SK-N-SH treated with all-trans-retinoic acid at 6 μM for 48 hours (cell line): ENCODE results near the gene LAMB3.

Experiments used
- ATAC-seq: fragments of 200-7000 bp; cut with Tn5 transposase; 3 replicates; pipeline ENCODE4 v1.9.1; 2020; ENCODE audit warnings: mild to moderate bottlenecking, moderate library complexity
- ARNTL ChIP-seq: fragments of 450-650 bp; formaldehyde crosslinking; IDR thresholded peaks from 2 replicates; pipeline ENCODE4 v1.5.0; 2020; ENCODE audit warnings: low read depth, mild to moderate bottlenecking, moderate library complexity, borderline replicate concordance
- BACH2 ChIP-seq: fragments of 250-450 bp; sonication (Bioruptor Pico); IDR thresholded peaks from 2 replicates; pipeline ENCODE4 v1.9.0; 2021; ENCODE audit warnings: mild to moderate bottlenecking, borderline replicate concordance
- CSDC2 ChIP-seq: fragments of 250-450 bp; sonication (Bioruptor Pico); IDR thresholded peaks from 2 replicates; pipeline ENCODE4 v1.5.0; 2020; ENCODE audit warnings: mild to moderate bottlenecking, moderate library complexity
- ESRRG ChIP-seq: fragments of 250-450 bp; sonication (Bioruptor Pico); IDR thresholded peaks from 2 replicates; pipeline ENCODE4 v1.6.1; 2021; ENCODE audit warnings: mild to moderate bottlenecking
- GLIS3 ChIP-seq: fragments of 250-450 bp; sonication (Bioruptor Pico); IDR thresholded peaks from 2 replicates; pipeline ENCODE4 v1.5.0; 2020; ENCODE audit warnings: mild to moderate bottlenecking, moderate library complexity
- ISL1 ChIP-seq: fragments of 250-450 bp; sonication (Bioruptor Pico); IDR thresholded peaks from 2 replicates; pipeline ENCODE4 v2.1.2; 2022; ENCODE audit warnings: mild to moderate bottlenecking, moderate library complexity
- OSR1 ChIP-seq: fragments of 250-450 bp; sonication (Bioruptor Pico); IDR thresholded peaks from 2 replicates; pipeline ENCODE4 v1.8.0; 2022; ENCODE audit warnings: moderate library complexity, mild to moderate bottlenecking, inconsistent platforms
- PATZ1 ChIP-seq: fragments of 250-450 bp; sonication (Bioruptor Pico); IDR thresholded peaks from 2 replicates; pipeline ENCODE4 v1.8.0; 2020; ENCODE audit warnings: mild to moderate bottlenecking, moderate library complexity, borderline replicate concordance
- RARB ChIP-seq: fragments of 250-450 bp; sonication (Bioruptor Pico); IDR thresholded peaks from 2 replicates; pipeline ENCODE4 v1.8.0; 2021; ENCODE audit warnings: mild to moderate bottlenecking, moderate library complexity
- SNAI2 ChIP-seq: fragments of 250-450 bp; sonication (Bioruptor Pico); IDR thresholded peaks from 2 replicates; pipeline ENCODE4 v1.5.0; 2020; ENCODE audit warnings: mild to moderate bottlenecking, moderate library complexity
- TCF4 ChIP-seq: fragments of 250-450 bp; sonication (Bioruptor Pico); IDR thresholded peaks from 2 replicates; pipeline ENCODE4 v1.8.0; 2021; ENCODE audit warnings: mild to moderate bottlenecking, moderate library complexity, borderline replicate concordance
- TOX ChIP-seq: fragments of 250-450 bp; sonication (Bioruptor Pico); IDR thresholded peaks from 2 replicates; pipeline ENCODE4 v1.8.0; 2021; ENCODE audit warnings: mild to moderate bottlenecking, moderate library complexity, borderline replicate concordance
- TSHZ2 ChIP-seq: fragments of 250-450 bp; sonication (Bioruptor Pico); IDR thresholded peaks from 2 replicates; pipeline ENCODE4 v1.5.0; 2020; ENCODE audit warnings: mild to moderate bottlenecking, moderate library complexity
- ZC3H10 ChIP-seq: fragments of 250-450 bp; sonication (Bioruptor Pico); IDR thresholded peaks from 2 replicates; pipeline ENCODE4 v1.5.1; 2021; ENCODE audit warnings: mild to moderate bottlenecking, moderate library complexity
- ZFP3 ChIP-seq: fragments of 250-450 bp; sonication (Bioruptor Pico); IDR thresholded peaks from 2 replicates; pipeline ENCODE4 v1.5.0; 2020; ENCODE audit warnings: mild to moderate bottlenecking, moderate library complexity
- ZFP30 ChIP-seq: fragments of 450-650 bp; formaldehyde crosslinking; IDR thresholded peaks from 2 replicates; pipeline ENCODE4 v1.5.0; 2022; ENCODE audit warnings: mild to moderate bottlenecking, moderate library complexity
- ZNF565 ChIP-seq: fragments of 450-650 bp; formaldehyde crosslinking; conservative IDR thresholded peaks from 2 replicates; pipeline ENCODE4 v1.5.0; 2020; ENCODE audit warnings: low read depth, mild to moderate bottlenecking, moderate library complexity
- ZNF70 ChIP-seq: fragments of 450-650 bp; formaldehyde crosslinking; IDR thresholded peaks from 2 replicates; pipeline ENCODE4 v1.5.0; 2020; ENCODE audit warnings: mild to moderate bottlenecking, moderate library complexity
- ZNF8 ChIP-seq: fragments of 450-650 bp; formaldehyde crosslinking; IDR thresholded peaks from 2 replicates; pipeline ENCODE4 v1.5.0; 2020; ENCODE audit warnings: mild to moderate bottlenecking, moderate library complexity
- TF ChIP-seq, protein P1 (sequence below): fragments of 250-450 bp; sonication (Bioruptor Pico); IDR thresholded peaks from 2 replicates; pipeline ENCODE4 v1.5.1; 2020; ENCODE audit warnings: low read depth, mild to moderate bottlenecking, moderate library complexity
- TF ChIP-seq, protein P2 (sequence below): fragments of 250-450 bp; sonication (Bioruptor Pico); IDR thresholded peaks from 2 replicates; pipeline ENCODE4 v1.8.0; 2021; ENCODE audit warnings: low read depth, mild to moderate bottlenecking, moderate library complexity, borderline replicate concordance
- TF ChIP-seq, protein P3 (sequence below): fragments of 250-450 bp; sonication (Bioruptor Pico); IDR thresholded peaks from 2 replicates; pipeline ENCODE4 v1.5.1; 2021; ENCODE audit warnings: mild to moderate bottlenecking, moderate library complexity

The LAMB3 gene

GRCh38 chr1:209627027-209627731, 25.0 kb downstream of the LAMB3 start:
- no peak; the same call in none of the 3 replicates for ATAC-seq
- no peak for TF ChIP-seq ZNF8
- TF ChIP-seq, protein P1, sequence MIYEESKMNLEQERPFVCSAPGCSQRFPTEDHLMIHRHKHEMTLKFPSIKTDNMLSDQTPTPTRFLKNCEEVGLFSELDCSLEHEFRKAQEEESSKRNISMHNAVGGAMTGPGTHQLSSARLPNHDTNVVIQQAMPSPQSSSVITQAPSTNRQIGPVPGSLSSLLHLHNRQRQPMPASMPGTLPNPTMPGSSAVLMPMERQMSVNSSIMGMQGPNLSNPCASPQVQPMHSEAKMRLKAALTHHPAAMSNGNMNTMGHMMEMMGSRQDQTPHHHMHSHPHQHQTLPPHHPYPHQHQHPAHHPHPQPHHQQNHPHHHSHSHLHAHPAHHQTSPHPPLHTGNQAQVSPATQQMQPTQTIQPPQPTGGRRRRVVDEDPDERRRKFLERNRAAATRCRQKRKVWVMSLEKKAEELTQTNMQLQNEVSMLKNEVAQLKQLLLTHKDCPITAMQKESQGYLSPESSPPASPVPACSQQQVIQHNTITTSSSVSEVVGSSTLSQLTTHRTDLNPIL (CRISPR knock-in tag), result no peak
- no peak for TF ChIP-seq TSHZ2
- TF ChIP-seq TCF4 (CRISPR knock-in tag), result no peak
- no peak for TF ChIP-seq RARB (CRISPR knock-in tag)
- no peak for TF ChIP-seq CSDC2 (CRISPR knock-in tag)
- TF ChIP-seq SNAI2 (CRISPR knock-in tag), result no peak
- TF ChIP-seq GLIS3 (CRISPR knock-in tag), result no peak
- TF ChIP-seq ISL1 (CRISPR knock-in tag), result no peak
- TF ChIP-seq ZC3H10 (CRISPR knock-in tag), result no peak
- TF ChIP-seq, protein P2, sequence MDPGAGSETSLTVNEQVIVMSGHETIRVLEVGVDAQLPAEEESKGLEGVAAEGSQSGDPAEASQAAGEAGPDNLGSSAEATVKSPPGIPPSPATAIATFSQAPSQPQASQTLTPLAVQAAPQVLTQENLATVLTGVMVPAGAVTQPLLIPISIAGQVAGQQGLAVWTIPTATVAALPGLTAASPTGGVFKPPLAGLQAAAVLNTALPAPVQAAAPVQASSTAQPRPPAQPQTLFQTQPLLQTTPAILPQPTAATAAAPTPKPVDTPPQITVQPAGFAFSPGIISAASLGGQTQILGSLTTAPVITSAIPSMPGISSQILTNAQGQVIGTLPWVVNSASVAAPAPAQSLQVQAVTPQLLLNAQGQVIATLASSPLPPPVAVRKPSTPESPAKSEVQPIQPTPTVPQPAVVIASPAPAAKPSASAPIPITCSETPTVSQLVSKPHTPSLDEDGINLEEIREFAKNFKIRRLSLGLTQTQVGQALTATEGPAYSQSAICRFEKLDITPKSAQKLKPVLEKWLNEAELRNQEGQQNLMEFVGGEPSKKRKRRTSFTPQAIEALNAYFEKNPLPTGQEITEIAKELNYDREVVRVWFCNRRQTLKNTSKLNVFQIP, result no peak
- TF ChIP-seq TOX, result no peak
- TF ChIP-seq, protein P3, sequence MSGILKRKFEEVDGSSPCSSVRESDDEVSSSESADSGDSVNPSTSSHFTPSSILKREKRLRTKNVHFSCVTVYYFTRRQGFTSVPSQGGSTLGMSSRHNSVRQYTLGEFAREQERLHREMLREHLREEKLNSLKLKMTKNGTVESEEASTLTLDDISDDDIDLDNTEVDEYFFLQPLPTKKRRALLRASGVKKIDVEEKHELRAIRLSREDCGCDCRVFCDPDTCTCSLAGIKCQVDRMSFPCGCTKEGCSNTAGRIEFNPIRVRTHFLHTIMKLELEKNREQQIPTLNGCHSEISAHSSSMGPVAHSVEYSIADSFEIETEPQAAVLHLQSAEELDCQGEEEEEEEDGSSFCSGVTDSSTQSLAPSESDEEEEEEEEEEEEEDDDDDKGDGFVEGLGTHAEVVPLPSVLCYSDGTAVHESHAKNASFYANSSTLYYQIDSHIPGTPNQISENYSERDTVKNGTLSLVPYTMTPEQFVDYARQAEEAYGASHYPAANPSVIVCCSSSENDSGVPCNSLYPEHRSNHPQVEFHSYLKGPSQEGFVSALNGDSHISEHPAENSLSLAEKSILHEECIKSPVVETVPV (CRISPR knock-in tag), result no peak
- no peak for TF ChIP-seq BACH2 (CRISPR knock-in tag)
- TF ChIP-seq ARNTL (CRISPR knock-in tag), result no peak
- TF ChIP-seq ZNF70 (CRISPR knock-in tag), result no peak
- no peak for TF ChIP-seq ESRRG (CRISPR knock-in tag)
- no peak for TF ChIP-seq OSR1
- no peak for TF ChIP-seq PATZ1 (CRISPR knock-in tag)

DNA sequence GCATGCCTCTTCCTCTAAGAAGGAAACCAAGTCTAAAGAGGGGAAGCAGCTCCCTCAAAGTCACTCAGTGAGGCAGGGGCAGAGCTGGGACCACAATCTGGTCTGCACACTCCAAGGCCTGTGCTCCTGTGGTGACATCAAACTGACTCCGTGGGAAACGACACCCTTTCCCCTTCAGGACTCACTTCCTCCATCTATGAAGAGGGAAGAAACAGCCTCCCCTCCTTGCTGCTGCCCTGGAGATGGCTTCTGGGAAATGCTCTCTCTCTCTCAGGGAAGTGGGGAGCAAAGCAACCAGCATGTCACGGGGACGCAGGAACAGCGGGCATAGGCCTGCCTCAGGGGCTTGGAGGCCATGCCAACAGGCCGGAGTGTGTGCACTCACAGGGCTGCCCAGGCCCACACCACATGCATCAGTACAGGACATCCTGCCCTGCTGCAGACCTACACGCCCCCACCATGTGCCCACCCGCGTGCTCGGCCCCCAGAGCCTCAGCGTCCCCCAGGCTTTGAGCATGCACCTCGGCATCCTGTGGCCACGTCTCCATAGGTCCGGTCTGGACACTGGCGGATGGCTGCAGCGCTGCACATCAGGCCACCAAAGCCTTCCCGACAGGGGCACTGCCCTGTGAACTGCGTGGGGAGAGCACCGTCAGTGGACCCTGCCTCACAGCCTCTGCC, 25.7 kb downstream of the LAMB3 start:
- no peak for ATAC-seq
- TF ChIP-seq ARNTL (CRISPR knock-in tag) (no peak), OSR1 (no peak), ZNF565 (CRISPR knock-in tag) (no peak), GLIS3 (CRISPR knock-in tag) (no peak), PATZ1 (CRISPR knock-in tag) (no peak), ZNF70 (CRISPR knock-in tag) (no peak), ESRRG (CRISPR knock-in tag) (no peak), ZNF8 (no peak), ZFP30 (no peak), ZC3H10 (CRISPR knock-in tag) (no peak), ZFP3 (CRISPR knock-in tag) (no peak)
- TF ChIP-seq, protein P3 (CRISPR knock-in tag), result no peak
- TF ChIP-seq, protein P2, result no peak
